K562 (cell line): ENCODE results near the gene CHD2. TPM values are rescaled to one million over a fixed set of nuclear protein-coding genes. Genes with fewer than 3 reads are reported as not detected.

Experiments used
- ARID2 ChIP-seq: fragments of 450-650 bp; IDR thresholded peaks from 2 replicates; pipeline ENCODE4 v1.6.1; 2017; ENCODE audit warnings: antibody characterized with exemption, mild to moderate bottlenecking
- CCAR2 ChIP-seq: fragments of 200-400 bp; formaldehyde crosslinking; IDR thresholded peaks from 2 replicates; pipeline ENCODE4 v1.6.1; 2017; ENCODE audit warnings: mild to moderate bottlenecking, low read depth, low read length
- CHCHD3 ChIP-seq: fragments of 250-450 bp; sonication (Bioruptor Pico); IDR thresholded peaks from 2 replicates; pipeline ENCODE4 v2.1.2; 2022; ENCODE audit warnings: mild to moderate bottlenecking
- EHMT2 ChIP-seq: fragments of 450-650 bp; IDR thresholded peaks from 2 replicates; pipeline ENCODE4 v1.6.1; 2018; ENCODE audit warnings: antibody characterized with exemption
- ELK1 ChIP-seq: sonication (generic); formaldehyde crosslinking; IDR thresholded peaks from 2 replicates; pipeline ENCODE4 v1.8.1; 2022; ENCODE audit warnings: missing genetic modification reagents
- ETS2 ChIP-seq: IDR thresholded peaks from 2 replicates; pipeline ENCODE4 v1.6.1; 2016; ENCODE audit warnings: borderline replicate concordance, missing genetic modification characterization, mild to moderate bottlenecking, moderate library complexity, missing compliant biosample characterization; ENCODE audit not compliant: poor library complexity, severe bottlenecking
- GATAD2A ChIP-seq: fragments of 450-650 bp; IDR thresholded peaks from 2 replicates; pipeline ENCODE4 v1.6.1; 2017
- KAT8 ChIP-seq: fragments of 450-650 bp; IDR thresholded peaks from 2 replicates; pipeline ENCODE4 v1.6.1; 2016; ENCODE audit warnings: low read depth, mild to moderate bottlenecking
- KHSRP ChIP-seq: fragments of 450-650 bp; IDR thresholded peaks from 2 replicates; pipeline ENCODE4 v1.6.1; 2017
- KLF10 ChIP-seq: fragments of 250-450 bp; sonication (Bioruptor Pico); IDR thresholded peaks from 2 replicates; pipeline ENCODE4 v1.6.1; 2021; ENCODE audit warnings: matching md5 sums
- MLLT1 ChIP-seq, 2 experiments: fragments of 450-650 bp; IDR thresholded peaks; 2 replicates each; pipeline ENCODE4 v1.6.1; 2016
- POLR3G ChIP-seq: IDR thresholded peaks from 2 replicates; pipeline ENCODE4 v1.6.1; 2011; ENCODE audit not compliant: insufficient read length, insufficient replicate concordance; ENCODE audit errors: extremely low read depth
- PTBP1 ChIP-seq: fragments of 200-400 bp; formaldehyde crosslinking; IDR thresholded peaks from 2 replicates; pipeline ENCODE4 v1.6.1; 2017; ENCODE audit warnings: low read depth, low read length
- SAFB ChIP-seq: fragments of 200-400 bp; formaldehyde crosslinking; IDR thresholded peaks from 2 replicates; pipeline ENCODE4 v1.6.1; 2017; ENCODE audit warnings: low read depth, low read length, borderline replicate concordance
- SNAPC5 ChIP-seq: fragments of 250-450 bp; sonication (Bioruptor Pico); IDR thresholded peaks from 2 replicates; pipeline ENCODE4 v1.8.0; 2021; ENCODE audit warnings: moderate library complexity, mild to moderate bottlenecking, inconsistent platforms
- SREBF2 ChIP-seq: sonication (generic); formaldehyde crosslinking; IDR thresholded peaks from 2 replicates; pipeline ENCODE4 v1.4.0; 2020; ENCODE audit warnings: mild to moderate bottlenecking, missing genetic modification reagents
- ZNF23 ChIP-seq: fragments of 250-450 bp; sonication (Bioruptor Pico); IDR thresholded peaks from 2 replicates; pipeline ENCODE4 v1.4.0; 2020; ENCODE audit warnings: mild to moderate bottlenecking
- ZNF318 ChIP-seq, 2 experiments: fragments of 450-650 bp; IDR thresholded peaks; 2 replicates each; pipeline ENCODE4 v1.6.1; 2016; ENCODE audit warnings: mild to moderate bottlenecking in 2 of 2, borderline replicate concordance in 1 of 2, low read depth in 1 of 2, moderate library complexity in 1 of 2
- ZNF551 ChIP-seq: fragments of 250-450 bp; sonication (Bioruptor Pico); IDR thresholded peaks from 2 replicates; pipeline ENCODE4 v1.5.0; 2021; ENCODE audit warnings: mild to moderate bottlenecking, moderate library complexity
- polyA plus RNA-seq, 8 experiments: library from polyadenylated mRNA; depleted of rRNA in 4 of 8; stranded (reverse) in 5 of 8; unstranded in 3 of 8; fragments of >200 nt; fragmentation: Nextera tagmentation in 2 of 8; fragmentation: Illumina TruSeq in 1 of 8; extraction: Ambion mirVana in 2 of 8; extraction: Trizol in 1 of 8; gene quantifications; 2 replicates each; pipeline versions ENCODE4 v1.2.1 to v1.2.3, GENCODE V29; 2011 to 2014; ENCODE audit warnings: inconsistent platforms in 1 of 8, missing spikeins in 1 of 8
- total RNA-seq, 7 experiments: library from RNA; depleted of rRNA in 6 of 7; stranded (reverse); fragments of >200 nt in 6 of 7; fragmentation: Illumina TruSeq in 2 of 7; extraction: Trizol in 2 of 7; gene quantifications; 2 replicates each; pipeline versions ENCODE4 v1.2.1 to v1.2.3, GENCODE V29; 2011 to 2021; ENCODE audit warnings: low replicate concordance in 1 of 7

CHD2 gene
- total and polyA plus RNA-seq, 9 of the 15 experiments (the other 6 are each of a cell fraction or from before 2014, with no cell fraction given) = 38.9 to 70.8 (median 56.2) TPM

- no peak for TF ChIP-seq ZNF318 (IDR thresholded peaks at IDR 0.05; ENCODE audit: borderline replicate concordance in 1 of 2, low read depth in 1 of 2)
- TF ChIP-seq ZNF23 (CRISPR knock-in tag) = no peak
- no peak for TF ChIP-seq CHCHD3 (CRISPR knock-in tag)
- TF ChIP-seq GATAD2A = no peak
- no peak for TF ChIP-seq KLF10 (CRISPR knock-in tag)
- TF ChIP-seq SAFB = no peak
- no peak for TF ChIP-seq KAT8
- no peak for TF ChIP-seq SREBF2 (CRISPR knock-in tag)
- no peak for TF ChIP-seq EHMT2
- TF ChIP-seq KHSRP = no peak
- TF ChIP-seq POLR3G = no peak
- no peak for TF ChIP-seq MLLT1 (IDR thresholded peaks at IDR 0.05)
- TF ChIP-seq CCAR2 = no peak
- TF ChIP-seq ETS2 = no peak
- no peak for TF ChIP-seq ZNF551 (CRISPR knock-in tag)
- no peak for TF ChIP-seq ARID2
- no peak for TF ChIP-seq PTBP1
- no peak for TF ChIP-seq ELK1 (CRISPR knock-in tag)
- TF ChIP-seq SNAPC5 (CRISPR knock-in tag) = no peak
Observed at GRCh38 chr15:92878593-92879053, 21.5 kb upstream of the CHD2 start (continued).
